ENCODE data around the gene IL9.
A peak's percentile ranks its signal among the peaks of the same experiment; 100 is the strongest.

IL9 gene

GRCh38 chr5:135880278-135880677 is 15.4 kb downstream of the IL9 start:
- POLR2A ChIA-PET: no interaction called here
- no peak for TF ChIP-seq SP1 (IDR thresholded peaks at IDR 0.05)
- TF ChIP-seq FOXM1 (IDR thresholded peaks at IDR 0.05; ENCODE audit: borderline replicate concordance): no peak
- no peak for TF ChIP-seq CTBP1 (IDR thresholded peaks at IDR 0.05; ENCODE audit: borderline replicate concordance)
- TF ChIP-seq HDGF (IDR thresholded peaks at IDR 0.05; ENCODE audit: borderline replicate concordance): no peak
- TF ChIP-seq PKNOX1 (IDR thresholded peaks at IDR 0.05): no peak
- TF ChIP-seq ZNF384 (IDR thresholded peaks at IDR 0.05): no peak
- TF ChIP-seq FOXA1 (IDR thresholded peaks at IDR 0.05): no peak
- peak; percentile 29 for DNase-seq (ENCODE audit: extremely low spot score)
- CTCF ChIA-PET: interaction anchor here (0.5 to 2.1 kb wide), 2 partner anchors 12 to 17 kb away, joined by 3 to 5 read pairs; no protein-coding TSS in a partner anchor

- no peak for DNase-seq (ENCODE audit: extremely low spot score)
- ChIA-PET CTCF (interaction anchor here (0.5 to 2.1 kb wide), 2 partner anchors 11 to 18 kb away, joined by 3 to 5 read pairs; no protein-coding TSS in a partner anchor), POLR2A (interaction anchor here (0.6 kb wide), 1 partner anchor 215 kb away, joined by 3 read pairs; no protein-coding TSS in a partner anchor)
- TF ChIP-seq ARNT (IDR thresholded peaks at IDR 0.05) (no peak), FOXK2 (IDR thresholded peaks at IDR 0.05) (no peak), FOXM1 (IDR thresholded peaks at IDR 0.05; ENCODE audit: borderline replicate concordance) (no peak), TARDBP (IDR thresholded peaks at IDR 0.05) (no peak), LEF1 (IDR thresholded peaks at IDR 0.05; ENCODE audit: borderline replicate concordance) (no peak), SP1 (IDR thresholded peaks at IDR 0.05) (no peak), CTBP1 (IDR thresholded peaks at IDR 0.05; ENCODE audit: borderline replicate concordance) (no peak), ELF4 (IDR thresholded peaks at IDR 0.05) (no peak), HDGF (IDR thresholded peaks at IDR 0.05; ENCODE audit: borderline replicate concordance) (no peak), ZNF384 (IDR thresholded peaks at IDR 0.05) (no peak), L3MBTL2 (conservative IDR thresholded peaks at IDR 0.05) (no peak)
These were observed 16.1 kb downstream of the IL9 start for GRCh38 chr5:135879591-135879990.

- no peak for DNase-seq (ENCODE audit: extremely low spot score)
- CTCF ChIA-PET: interaction anchor here (0.6 to 2.1 kb wide), 3 partner anchors 10 to 360 kb away, joined by 3 to 5 read pairs (median 5); no protein-coding TSS in a partner anchor
- POLR2A ChIA-PET: no interaction called here
- TF ChIP-seq NFRKB (IDR thresholded peaks at IDR 0.05): no peak
- TF ChIP-seq ARNT (IDR thresholded peaks at IDR 0.05): no peak
- no peak for TF ChIP-seq FOXA1 (IDR thresholded peaks at IDR 0.05)
- TF ChIP-seq SUZ12 (IDR thresholded peaks at IDR 0.05): no peak
- TF ChIP-seq SP1 (IDR thresholded peaks at IDR 0.05): no peak
- no peak for TF ChIP-seq TARDBP (IDR thresholded peaks at IDR 0.05)
- TF ChIP-seq LEF1 (IDR thresholded peaks at IDR 0.05; ENCODE audit: borderline replicate concordance): no peak
- no peak for TF ChIP-seq ZNF384 (IDR thresholded peaks at IDR 0.05)
These were observed 17.5 kb downstream of the IL9 start for GRCh38 chr5:135878156-135878620.

GRCh38 chr5:135877570-135878155 is 18.0 kb downstream of the IL9 start:
- POLR2A ChIA-PET: no interaction called here

GRCh38 chr5:135876146-135876545 is 19.5 kb downstream of the IL9 start:
- ChIA-PET CTCF (interaction anchor here (1.0 to 1.4 kb wide), 2 partner anchors 310 to 323 kb away, joined by 3 to 4 read pairs; no protein-coding TSS in a partner anchor), POLR2A (no interaction called here)
- TF ChIP-seq TARDBP (IDR thresholded peaks at IDR 0.05): no peak
- TF ChIP-seq ZNF384 (IDR thresholded peaks at IDR 0.05): no peak
- no peak for DNase-seq (ENCODE audit: extremely low spot score)

More at GRCh38 chr5:135877570-135878155, 18.0 kb downstream of the IL9 start:
- TF ChIP-seq TARDBP (IDR thresholded peaks at IDR 0.05) (no peak), ZNF384 (IDR thresholded peaks at IDR 0.05) (no peak), ARNT (IDR thresholded peaks at IDR 0.05) (no peak), ELF4 (IDR thresholded peaks at IDR 0.05) (no peak)
- CTCF ChIA-PET: interaction anchor here (0.6 to 1.2 kb wide), 2 partner anchors 14 to 361 kb away, joined by 3 to 5 read pairs; no protein-coding TSS in a partner anchor
- no peak for DNase-seq (ENCODE audit: extremely low spot score)

GRCh38 chr5:135875567-135875966 is 20.1 kb downstream of the IL9 start:
- ChIA-PET POLR2A (no interaction called here), CTCF (interaction anchor here (1.0 to 1.4 kb wide), 4 partner anchors 13 to 322 kb away, joined by 3 to 4 read pairs (median 4); no protein-coding TSS in a partner anchor)
- no peak for TF ChIP-seq LEF1 (IDR thresholded peaks at IDR 0.05; ENCODE audit: borderline replicate concordance)
- no peak for TF ChIP-seq L3MBTL2 (conservative IDR thresholded peaks at IDR 0.05)
- no peak for TF ChIP-seq FOXM1 (IDR thresholded peaks at IDR 0.05; ENCODE audit: borderline replicate concordance)
- TF ChIP-seq PKNOX1 (IDR thresholded peaks at IDR 0.05): no peak
- TF ChIP-seq FOXK2 (IDR thresholded peaks at IDR 0.05): no peak
- no peak for TF ChIP-seq ZNF384 (IDR thresholded peaks at IDR 0.05)
- no peak for TF ChIP-seq BHLHE40 (IDR thresholded peaks at IDR 0.05; ENCODE audit: borderline replicate concordance)
- TF ChIP-seq SP1 (IDR thresholded peaks at IDR 0.05): no peak
- TF ChIP-seq HDGF (IDR thresholded peaks at IDR 0.05; ENCODE audit: borderline replicate concordance): no peak
- TF ChIP-seq SUZ12 (IDR thresholded peaks at IDR 0.05): no peak
- TF ChIP-seq ELF4 (IDR thresholded peaks at IDR 0.05): no peak
- TF ChIP-seq CTBP1 (IDR thresholded peaks at IDR 0.05; ENCODE audit: borderline replicate concordance): no peak
- no peak for TF ChIP-seq TARDBP (IDR thresholded peaks at IDR 0.05)
- TF ChIP-seq ARNT (IDR thresholded peaks at IDR 0.05): no peak
- TF ChIP-seq NFRKB (IDR thresholded peaks at IDR 0.05): no peak
- no peak for TF ChIP-seq FOXA1 (IDR thresholded peaks at IDR 0.05)
- DNase-seq (ENCODE audit: extremely low spot score): no peak

GRCh38 chr5:135874461-135874860 is 21.2 kb downstream of the IL9 start:
- no peak for TF ChIP-seq FOXA1 (IDR thresholded peaks at IDR 0.05)
- TF ChIP-seq LEF1 (IDR thresholded peaks at IDR 0.05; ENCODE audit: borderline replicate concordance): no peak
- no peak for TF ChIP-seq BHLHE40 (IDR thresholded peaks at IDR 0.05; ENCODE audit: borderline replicate concordance)
- no peak for TF ChIP-seq CTBP1 (IDR thresholded peaks at IDR 0.05; ENCODE audit: borderline replicate concordance)
- no peak for TF ChIP-seq ARNT (IDR thresholded peaks at IDR 0.05)
- no peak for TF ChIP-seq TARDBP (IDR thresholded peaks at IDR 0.05)
- TF ChIP-seq L3MBTL2 (conservative IDR thresholded peaks at IDR 0.05): no peak
- no peak for TF ChIP-seq ELF4 (IDR thresholded peaks at IDR 0.05)
- TF ChIP-seq FOXK2 (IDR thresholded peaks at IDR 0.05): no peak
- no peak for TF ChIP-seq HDGF (IDR thresholded peaks at IDR 0.05; ENCODE audit: borderline replicate concordance)
- TF ChIP-seq NFRKB (IDR thresholded peaks at IDR 0.05): no peak
- TF ChIP-seq SP1 (IDR thresholded peaks at IDR 0.05): no peak
- TF ChIP-seq FOXM1 (IDR thresholded peaks at IDR 0.05; ENCODE audit: borderline replicate concordance): no peak
- TF ChIP-seq SUZ12 (IDR thresholded peaks at IDR 0.05): no peak
- no peak for TF ChIP-seq PKNOX1 (IDR thresholded peaks at IDR 0.05)
- TF ChIP-seq ZNF384 (IDR thresholded peaks at IDR 0.05): no peak
- ChIA-PET POLR2A (no interaction called here), CTCF (interaction anchor here (1.3 to 1.4 kb wide), 2 partner anchors 14 to 18 kb away, joined by 3 to 4 read pairs; no protein-coding TSS in a partner anchor)
- no peak for DNase-seq (ENCODE audit: extremely low spot score)
